NCI-H187 treated with DMSO at 0.1 percent for 48 hours (cell line): ENCODE measurements around the gene TBC1D25.

ENCODE experiments used
- DNase-seq: peaks from one replicate; lab custom pipeline; 2025; lab: John Stamatoyannopoulos, UW

TBC1D25 gene

GRCh38 chrX:48539345-48540027, at the start of gene TBC1D25:
Gene TBC1D25 (plus strand): TSS chrX:48539714. CDS start chrX:48539798, 84 bp downstream.
- DNase-seq, result peak; percentile 75

GRCh38 chrX:48489892-48490291, 49.6 kb upstream of the TBC1D25 start:
- DNase-seq, result no peak

GRCh38 chrX:48490661-48491060, 48.9 kb upstream of the TBC1D25 start:
- DNase-seq, result no peak

GRCh38 chrX:48491809-48492208, 47.7 kb upstream of the TBC1D25 start:
- no peak for DNase-seq

- no peak for DNase-seq
Measured at GRCh38 chrX:48492293-48492910, 47.1 kb upstream of the TBC1D25 start.

GRCh38 chrX:48493890-48494364, 45.6 kb upstream of the TBC1D25 start:
- DNase-seq, result no peak

GRCh38 chrX:48496660-48497059, 42.9 kb upstream of the TBC1D25 start:
- DNase-seq, result no peak

- DNase-seq, result no peak
Measured at GRCh38 chrX:48497871-48498270, 41.6 kb upstream of the TBC1D25 start.

GRCh38 chrX:48498374-48498809, 41.1 kb upstream of the TBC1D25 start:
- no peak for DNase-seq

GRCh38 chrX:48504261-48504660, 35.3 kb upstream of the TBC1D25 start:
- DNase-seq, result no peak

GRCh38 chrX:48505481-48505880, 34.0 kb upstream of the TBC1D25 start:
- DNase-seq, result no peak

- DNase-seq, result no peak
Measured at GRCh38 chrX:48507246-48507645, 32.3 kb upstream of the TBC1D25 start.

GRCh38 chrX:48508400-48509244, 30.9 kb upstream of the TBC1D25 start, which contains the start of gene PORCN:
Gene PORCN (plus strand): TSS chrX:48508992. CDS start chrX:48509821, 829 bp downstream.
- no peak for DNase-seq

GRCh38 chrX:48509245-48509590, 30.3 kb upstream of the TBC1D25 start:
- no peak for DNase-seq

GRCh38 chrX:48509619-48510018, 29.9 kb upstream of the TBC1D25 start:
- DNase-seq, result no peak

- DNase-seq, result no peak
Measured at GRCh38 chrX:48511560-48511959, 28.0 kb upstream of the TBC1D25 start.

- DNase-seq, result no peak
Measured at GRCh38 chrX:48512371-48512935, 27.1 kb upstream of the TBC1D25 start.

GRCh38 chrX:48513670-48514069, 25.8 kb upstream of the TBC1D25 start:
- no peak for DNase-seq

- DNase-seq, result no peak
Measured at GRCh38 chrX:48514126-48514806, 25.2 kb upstream of the TBC1D25 start.

- DNase-seq, result no peak
Measured at GRCh38 chrX:48514868-48515460, 24.6 kb upstream of the TBC1D25 start.

GRCh38 chrX:48515842-48516241, 23.7 kb upstream of the TBC1D25 start:
- DNase-seq, result no peak
